Nucleus accumbens (tissue), 56 donors: ENCODE results near the gene AUTS2.

ENCODE experiments used
- DNase-seq, 56 donors: peaks; one replicate each; lab custom pipeline; 2025; lab: John Stamatoyannopoulos, UW

Gene AUTS2

DNA sequence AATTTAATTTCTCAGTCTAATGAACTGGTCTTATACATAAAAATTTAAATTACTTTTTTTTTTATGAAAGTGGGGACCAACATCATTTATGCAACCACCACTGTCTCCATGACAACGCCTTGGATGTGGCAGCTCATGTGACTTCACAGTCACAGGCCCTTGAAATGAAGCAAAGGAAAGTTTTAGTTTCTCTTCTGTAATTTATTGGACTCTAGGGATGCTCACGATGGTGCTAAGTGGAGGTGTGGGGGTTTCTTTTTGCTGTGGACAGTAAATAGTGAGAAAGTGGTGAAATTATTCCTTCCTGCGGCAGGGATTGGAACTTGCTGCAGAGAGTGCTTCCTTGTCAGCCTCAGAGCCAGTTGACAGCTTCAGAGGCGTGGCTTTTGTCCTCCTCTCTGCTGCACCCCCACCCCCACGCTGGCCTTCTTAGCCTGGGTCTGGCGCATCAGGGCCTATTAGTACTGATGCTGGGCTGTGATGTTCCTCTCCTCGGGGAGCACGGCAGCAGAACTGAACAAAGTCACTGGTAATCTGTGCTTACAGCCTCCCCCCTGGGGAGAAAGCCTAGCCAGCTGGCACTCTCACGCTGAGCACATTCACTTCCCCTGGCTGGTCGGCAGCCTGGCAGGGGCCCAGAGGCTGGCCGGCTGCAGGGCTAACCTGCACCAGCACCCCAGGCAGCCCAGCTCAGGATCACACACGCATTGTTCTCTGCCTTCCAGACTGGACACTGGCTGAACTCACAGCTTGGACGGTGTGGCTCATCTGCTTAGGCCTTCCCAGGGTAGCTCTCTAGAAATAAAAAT is 1016.2 kb downstream of the AUTS2 start:
- peak in 50 of 56 donors; percentile 12 to 79 (median 38) for DNase-seq

GRCh38 chr7:70615066-70615606 is 1016.9 kb downstream of the AUTS2 start:
- peak in 1 of 56 donors; percentile 7 for DNase-seq

DNA sequence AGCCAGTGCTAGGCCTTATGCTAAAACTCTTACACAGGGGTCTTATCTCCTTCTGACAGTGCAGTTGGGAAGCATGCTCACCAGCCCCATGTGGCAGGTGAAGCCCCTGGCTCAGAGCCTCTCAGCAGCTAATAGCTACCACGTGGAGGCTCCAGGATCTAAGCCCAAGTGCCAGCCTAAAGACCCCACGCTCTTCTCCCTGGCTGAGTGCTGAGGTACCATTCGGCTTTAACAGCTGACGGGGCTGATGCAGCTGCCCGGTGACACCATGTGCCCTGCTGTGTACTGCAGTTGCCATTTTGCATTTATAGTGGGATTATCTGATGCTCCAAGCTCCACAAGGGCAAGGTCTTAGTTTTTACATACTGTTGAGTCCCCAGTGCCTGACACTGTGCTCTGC is 1017.9 kb downstream of the AUTS2 start:
- no peak for DNase-seq

DNA sequence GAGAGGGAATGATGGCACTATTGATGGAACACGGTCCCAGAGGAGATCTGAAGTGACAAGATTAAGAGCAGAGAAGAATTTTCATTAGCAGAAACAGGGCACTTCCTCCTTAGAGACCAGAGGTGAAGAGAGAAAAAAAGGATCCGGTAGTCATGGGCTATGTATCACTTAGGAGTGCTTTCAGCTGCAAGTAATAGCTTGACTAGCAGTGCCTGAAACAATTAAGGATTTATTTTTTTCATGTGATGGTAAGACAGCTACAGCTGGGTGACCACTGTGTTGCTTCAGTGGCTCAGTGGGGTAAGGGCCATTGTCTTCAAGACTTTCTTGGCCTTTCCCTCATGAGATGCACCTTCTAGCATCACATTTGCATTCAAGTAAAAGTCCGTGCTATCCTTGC is 1018.5 kb downstream of the AUTS2 start:
- no peak for DNase-seq

- peak in 2 of 56 donors; percentile 7 to 8 for DNase-seq
Observed at GRCh38 chr7:70618020-70618551, 1019.8 kb downstream of the AUTS2 start.

- DNase-seq, result no peak
Observed at GRCh38 chr7:70619130-70619529, 1020.9 kb downstream of the AUTS2 start.

GRCh38 chr7:70619659-70620058 is 1021.4 kb downstream of the AUTS2 start:
- DNase-seq, result peak in 1 of 56 donors; percentile 12

DNA sequence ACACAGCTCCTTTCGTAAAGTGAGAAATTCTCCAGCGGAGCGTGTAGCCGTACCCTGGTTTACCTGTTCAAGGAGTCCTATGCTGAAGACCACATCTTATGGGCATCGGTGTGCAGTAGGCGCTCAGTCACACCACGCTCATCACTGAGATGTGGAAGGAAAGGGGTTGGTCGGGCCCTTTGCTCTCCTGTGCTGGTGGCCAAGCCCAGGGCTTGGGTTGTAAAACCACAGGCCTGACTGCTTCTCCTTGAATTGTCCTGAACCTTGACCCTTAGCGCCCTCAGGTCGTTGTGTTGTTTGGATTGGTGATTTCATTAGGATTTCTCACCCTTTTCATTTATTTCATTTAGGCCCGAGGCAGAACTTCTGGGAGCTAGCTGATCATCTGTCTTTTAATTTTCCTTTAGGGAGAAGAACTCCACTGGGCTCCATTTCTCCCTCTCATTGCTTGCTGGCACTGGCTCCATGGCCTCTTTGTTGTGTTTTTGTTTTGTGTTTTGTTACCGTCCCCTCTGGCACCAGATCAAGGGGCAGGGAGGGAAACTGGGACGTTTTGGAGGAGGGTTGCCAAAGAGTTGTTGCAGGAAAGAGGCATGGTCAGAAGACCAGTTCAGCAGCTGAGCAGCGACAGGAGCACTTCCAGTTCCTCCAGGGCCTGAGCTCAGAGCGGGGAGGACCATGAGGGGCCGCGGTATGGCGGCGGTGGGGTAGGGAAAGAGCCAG is 1022.2 kb downstream of the AUTS2 start:
- DNase-seq, result peak in 40 of 56 donors; percentile 4 to 78 (median 36)

GRCh38 chr7:70621954-70622600 is 1023.8 kb downstream of the AUTS2 start:
- DNase-seq, result peak in 5 of 56 donors; percentile 9 to 41 (median 17)

- no peak for DNase-seq
Observed at GRCh38 chr7:70622936-70623335, 1024.7 kb downstream of the AUTS2 start.

- DNase-seq, result no peak
Observed at GRCh38 chr7:70624500-70625103, 1026.3 kb downstream of the AUTS2 start.

DNA sequence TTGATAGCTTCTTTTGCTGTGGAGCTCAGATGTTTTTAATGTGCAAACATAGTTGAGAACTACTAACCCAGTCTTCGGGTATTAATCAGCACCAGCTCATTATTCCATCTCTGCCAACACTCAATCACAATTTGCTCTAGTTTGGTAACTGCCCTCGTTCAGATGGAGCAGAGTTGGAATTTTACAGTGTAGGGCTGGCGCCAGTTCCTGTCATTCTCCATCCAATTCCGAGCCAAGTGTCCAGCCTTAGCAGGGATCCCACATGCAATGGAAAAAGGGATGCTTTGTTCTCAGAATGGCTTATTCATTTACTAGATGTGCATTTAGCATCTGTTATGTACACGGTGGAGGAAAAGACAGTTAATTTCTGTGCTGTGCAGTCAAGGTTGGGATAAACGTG is 1029.2 kb downstream of the AUTS2 start:
- DNase-seq, result peak in 1 of 56 donors; percentile 6

DNA sequence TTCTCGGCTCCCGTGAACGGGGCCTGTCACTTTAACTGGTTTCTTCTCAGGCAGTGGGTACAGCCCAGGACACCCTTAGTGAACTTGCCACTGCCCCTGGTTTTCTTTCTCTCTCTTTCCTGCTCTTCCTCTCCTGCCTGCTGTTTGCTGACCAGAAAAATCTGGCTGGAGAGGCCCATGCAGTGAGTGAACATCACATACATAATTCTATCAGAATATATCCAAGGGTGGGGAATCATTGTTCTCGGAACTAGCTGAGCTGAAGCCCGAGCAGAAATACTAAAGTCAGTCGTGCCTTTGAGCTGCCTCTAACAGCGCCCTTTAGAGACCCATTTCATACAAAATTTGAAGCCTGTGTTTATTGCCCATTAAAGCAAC is 1032.2 kb downstream of the AUTS2 start:
- DNase-seq, result no peak

DNA sequence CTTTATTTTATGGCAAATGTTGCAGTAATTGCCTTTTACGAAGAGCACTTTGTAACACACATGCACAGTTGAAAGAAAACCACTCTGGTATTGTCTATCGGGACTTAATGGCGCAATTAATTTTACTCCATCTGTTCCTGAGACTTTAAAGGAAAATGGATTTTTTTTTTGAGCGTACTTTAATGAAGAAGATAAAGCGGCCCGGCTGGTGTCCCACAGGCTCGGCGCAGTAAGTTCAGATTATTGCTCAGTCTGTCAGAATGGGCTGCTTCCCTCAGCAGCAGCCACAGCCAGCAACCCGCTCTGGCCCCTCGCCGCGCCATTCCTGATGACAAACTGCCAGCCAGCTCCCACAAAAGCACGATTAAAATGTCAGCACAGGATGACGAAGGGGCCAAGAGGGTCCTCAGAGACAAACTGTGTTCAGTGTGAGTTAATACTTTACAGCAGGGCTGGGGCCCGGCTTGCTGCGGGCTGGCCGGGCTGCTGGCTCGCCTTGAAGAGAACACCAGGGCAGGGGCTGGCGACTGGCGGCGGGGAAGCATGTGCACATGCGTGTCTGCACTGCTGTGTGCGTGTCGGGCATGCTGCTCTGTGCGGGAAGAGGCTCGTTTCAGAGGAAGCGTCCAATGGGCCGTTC is 1032.7 kb downstream of the AUTS2 start:
- DNase-seq, result peak in 5 of 56 donors; percentile 13 to 46 (median 18)

GRCh38 chr7:70631718-70632117 is 1033.4 kb downstream of the AUTS2 start:
- no peak for DNase-seq

DNA sequence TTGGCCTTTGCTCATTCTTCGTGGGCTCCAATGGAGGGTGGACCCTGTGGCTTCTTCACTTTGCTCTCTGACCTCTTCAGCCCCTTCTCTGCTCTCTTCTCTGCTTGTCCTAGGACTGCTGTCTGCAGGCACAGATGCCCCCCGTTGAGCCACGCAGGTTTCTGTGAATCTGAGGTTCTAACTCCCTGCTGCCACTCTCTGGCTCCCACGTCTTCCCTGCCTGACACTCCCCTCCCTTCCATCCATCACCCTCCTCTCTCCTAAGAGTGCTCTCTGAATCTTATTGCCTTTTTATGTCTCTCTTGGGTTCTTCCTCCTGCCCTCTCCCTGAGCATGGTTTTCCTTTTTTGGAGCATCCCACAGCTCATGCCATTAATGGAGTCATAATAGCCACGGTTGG is 1034.1 kb downstream of the AUTS2 start:
- peak in 3 of 56 donors; percentile 7 to 37 (median 9) for DNase-seq

- DNase-seq, result no peak
Observed at GRCh38 chr7:70634071-70634470, 1035.8 kb downstream of the AUTS2 start.

DNA sequence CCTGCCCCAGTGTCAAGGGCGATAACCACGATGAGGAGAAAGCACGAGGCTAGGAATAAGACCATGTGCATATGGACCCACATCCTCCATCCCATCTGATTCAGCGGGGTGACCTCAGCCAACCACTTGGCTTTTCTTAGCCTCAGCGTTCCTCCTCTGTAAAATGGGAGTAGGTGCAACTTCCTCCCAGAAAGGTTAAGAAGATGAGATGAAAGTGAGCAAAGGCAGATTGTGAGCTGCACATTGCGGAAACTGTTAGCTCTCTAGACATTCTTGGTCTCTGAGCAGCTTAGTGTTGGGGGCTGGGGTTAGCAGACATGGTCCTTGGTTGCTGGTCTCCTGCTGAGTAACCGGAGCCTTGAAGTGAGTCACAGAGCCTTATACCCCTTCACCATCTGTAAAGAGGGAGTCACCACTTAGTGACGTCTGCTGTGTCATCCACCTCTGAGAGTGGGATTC is 1036.4 kb downstream of the AUTS2 start:
- no peak for DNase-seq

GRCh38 chr7:70635633-70636032 is 1037.4 kb downstream of the AUTS2 start:
- no peak for DNase-seq

- no peak for DNase-seq
Observed at GRCh38 chr7:70636169-70636568, 1037.9 kb downstream of the AUTS2 start.
